ENCODE measurements around the gene CD9. TPM values are rescaled to one million over a fixed set of nuclear protein-coding genes. Genes with fewer than 3 reads are reported as not detected.

The CD9 gene
- total and polyA plus RNA-seq, 2 donors (not counting 3 experiments of a cell fraction or from before 2014, with no cell fraction given): 379 to 1,225 TPM

DNA sequence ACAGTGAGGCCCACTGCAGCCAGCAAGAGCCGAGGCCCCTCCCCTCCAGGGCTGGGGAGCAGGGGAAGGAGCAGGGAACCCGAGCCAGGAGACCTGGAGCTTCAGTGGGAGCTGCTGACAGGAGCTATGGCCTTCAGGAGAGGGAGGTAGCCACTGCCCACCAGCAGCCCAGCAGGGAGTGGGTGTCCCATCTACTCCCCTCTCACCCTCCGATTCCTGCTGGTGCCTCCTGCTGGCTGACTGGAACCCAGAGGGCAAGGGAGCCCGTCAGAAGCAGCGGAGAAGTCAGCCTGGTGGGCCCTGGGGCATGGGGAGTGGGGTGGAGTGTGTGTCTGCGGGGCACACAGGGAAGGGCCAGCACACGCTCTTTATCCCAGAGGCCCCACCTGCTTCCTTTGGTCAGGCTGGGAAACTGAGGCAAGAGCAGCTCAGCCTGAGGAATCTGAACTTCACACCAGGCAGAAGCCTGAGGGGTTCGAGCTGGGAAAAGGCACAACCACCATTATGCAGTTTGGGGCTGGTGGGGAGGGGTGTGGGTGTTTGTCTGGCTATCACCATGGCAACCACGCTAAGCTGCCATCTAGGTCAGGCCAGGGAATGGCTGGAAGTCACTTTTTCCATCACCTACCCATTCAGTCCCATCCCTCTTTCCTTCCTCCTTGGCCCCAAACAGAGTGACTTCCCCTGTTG, 73.5 kb downstream of the CD9 start:
- H3K9me1 ChIP-seq (replicated peaks; ENCODE audit: control insufficient read depth, extremely low read depth, insufficient read depth, low read length): no peaks in the 10 kb centered on the region
- H3K79me2 ChIP-seq (ENCODE audit: control insufficient read depth, insufficient read depth, low read length): no peaks in the 10 kb centered on the region
- no TSS peak for BruUV-seq (replicated peaks)
- no peaks in the 10 kb centered on the region for H4K20me1 ChIP-seq (replicated peaks; ENCODE audit: control insufficient read depth, extremely low read depth, insufficient read depth, low read length)
- ChIA-PET CTCF (interaction anchor here (0.6 to 8.2 kb wide), 12 partner anchors 9 to 528 kb away, joined by 3 to 146 read pairs (median 3); no protein-coding TSS in a partner anchor), POLR2A (interaction anchor here (0.6 kb wide), 1 partner anchor 78 kb away, joined by 3 read pairs; no protein-coding TSS in a partner anchor)
- peak overlapping the region; percentile 19 for H3K9ac ChIP-seq (replicated peaks; ENCODE audit: extremely low read depth, insufficient read depth, low read length)
- H3K4me2 ChIP-seq (ENCODE audit: insufficient read depth, low read length): no peak overlapping the region
- no peaks in the 10 kb centered on the region for H3K36me3 ChIP-seq (ENCODE audit: control insufficient read depth in 2 of 2, extremely low read depth in 1 of 2, insufficient read depth in 2 of 2, low read length in 2 of 2)
- H3K9me3 ChIP-seq (replicated peaks; ENCODE audit: control insufficient read depth, insufficient read depth, low read length): no peaks in the 10 kb centered on the region
- no peaks in the 10 kb centered on the region for H3K27me3 ChIP-seq (ENCODE audit: control insufficient read depth in 2 of 2, insufficient read depth in 2 of 2, low read length in 2 of 2)
- dilution Hi-C loops (cut with MboI; ENCODE audit: extremely low pct_ligation_motif_present, low sequenced_read_pairs): no loop called here
- no peak overlapping the region for H3K4me3 ChIP-seq (replicated peaks in 1 of 3; ENCODE audit: insufficient read depth in 1 of 3, low read depth in 1 of 3, low read length in 3 of 3)
- peak; percentile 91 for FAIRE-seq
- peak overlapping the region; percentile 43 for H3K27ac ChIP-seq (ENCODE audit: insufficient read depth, low read depth, low read length)
- TF ChIP-seq, protein P1, sequence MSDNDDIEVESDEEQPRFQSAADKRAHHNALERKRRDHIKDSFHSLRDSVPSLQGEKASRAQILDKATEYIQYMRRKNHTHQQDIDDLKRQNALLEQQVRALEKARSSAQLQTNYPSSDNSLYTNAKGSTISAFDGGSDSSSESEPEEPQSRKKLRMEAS (IDR thresholded peaks at IDR 0.05; ENCODE audit: insufficient read depth, insufficient read length): peak; percentile 20
- TF ChIP-seq, protein P2, sequence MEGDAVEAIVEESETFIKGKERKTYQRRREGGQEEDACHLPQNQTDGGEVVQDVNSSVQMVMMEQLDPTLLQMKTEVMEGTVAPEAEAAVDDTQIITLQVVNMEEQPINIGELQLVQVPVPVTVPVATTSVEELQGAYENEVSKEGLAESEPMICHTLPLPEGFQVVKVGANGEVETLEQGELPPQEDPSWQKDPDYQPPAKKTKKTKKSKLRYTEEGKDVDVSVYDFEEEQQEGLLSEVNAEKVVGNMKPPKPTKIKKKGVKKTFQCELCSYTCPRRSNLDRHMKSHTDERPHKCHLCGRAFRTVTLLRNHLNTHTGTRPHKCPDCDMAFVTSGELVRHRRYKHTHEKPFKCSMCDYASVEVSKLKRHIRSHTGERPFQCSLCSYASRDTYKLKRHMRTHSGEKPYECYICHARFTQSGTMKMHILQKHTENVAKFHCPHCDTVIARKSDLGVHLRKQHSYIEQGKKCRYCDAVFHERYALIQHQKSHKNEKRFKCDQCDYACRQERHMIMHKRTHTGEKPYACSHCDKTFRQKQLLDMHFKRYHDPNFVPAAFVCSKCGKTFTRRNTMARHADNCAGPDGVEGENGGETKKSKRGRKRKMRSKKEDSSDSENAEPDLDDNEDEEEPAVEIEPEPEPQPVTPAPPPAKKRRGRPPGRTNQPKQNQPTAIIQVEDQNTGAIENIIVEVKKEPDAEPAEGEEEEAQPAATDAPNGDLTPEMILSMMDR (IDR thresholded peaks at IDR 0.05; ENCODE audit: extremely low read depth in 1 of 2, insufficient read depth in 1 of 2, low read depth in 1 of 2, low read length in 2 of 2): peak; percentile 25 to 39
- TF ChIP-seq GATA2 (IDR thresholded peaks at IDR 0.05; ENCODE audit: insufficient read depth, insufficient read length, low read depth, low read length): no peak
- TF ChIP-seq JUN (IDR thresholded peaks at IDR 0.05; ENCODE audit: borderline replicate concordance, insufficient read depth, insufficient read length, low read depth): peak; percentile 91
- TF ChIP-seq POLR2AphosphoS5 (IDR thresholded peaks at IDR 0.05; ENCODE audit: insufficient read depth, low read depth, low read length): no peak
- intact Hi-C loops (cut with micrococcal nuclease): no loop called here
- DNase-seq (ENCODE audit: low read depth, low spot score): peak; percentile 93
- H3K4me1 ChIP-seq (ENCODE audit: control insufficient read depth, extremely low read depth, insufficient read depth, low read length): peaks cover 22% of the 10 kb centered on the region
- peak overlapping the region; percentile 12 for H2AFZ ChIP-seq (ENCODE audit: low read depth, low read length)
